ENCODE results near the gene OR4A16.

OR4A16 gene

GRCh38 chr11:55357560-55358184, 14.7 kb downstream of the OR4A16 start:
- H2AFZ ChIP-seq (ENCODE audit: low read depth, low read length, severe bottlenecking), result peak overlapping the region; percentile 24
- H3K4me2 ChIP-seq (ENCODE audit: low read depth, low read length, poor library complexity, severe bottlenecking), result no peak overlapping the region
- no peak overlapping the region for H3K9ac ChIP-seq (ENCODE audit: low read length)
- no peaks in the 10 kb centered on the region for H3K79me2 ChIP-seq (ENCODE audit: insufficient read depth, low read length)
- no peaks in the 10 kb centered on the region for H3K27me3 ChIP-seq (ENCODE audit: low read length)
- no peaks in the 10 kb centered on the region for H3K9me3 ChIP-seq (ENCODE audit: insufficient read depth, low read length)
- no peaks in the 10 kb centered on the region for H4K20me1 ChIP-seq (ENCODE audit: low read depth, low read length)
- TF ChIP-seq CTCF (IDR thresholded peaks at IDR 0.05; ENCODE audit: insufficient read depth, low read length, poor library complexity, severe bottlenecking) (peak; percentile 42), EZH2phosphoT487 (conservative IDR thresholded peaks at IDR 0.05; ENCODE audit: low read length) (no peak)
- H3K4me3 ChIP-seq (ENCODE audit: insufficient read depth, low read length, poor library complexity, severe bottlenecking), result no peak overlapping the region
- no peaks in the 10 kb centered on the region; the same call in 1 of the 2 replicates for H3K9me2 ChIP-seq (replicated peaks; ENCODE audit: insufficient read depth, low read length)
- H3F3A ChIP-seq (ENCODE audit: insufficient read depth), result no peaks in the 10 kb centered on the region
- no peaks in the 10 kb centered on the region for H3K36me3 ChIP-seq (ENCODE audit: low read length)
- no peak overlapping the region for H3K27ac ChIP-seq (ENCODE audit: low read depth, low read length)

- no peak for TF ChIP-seq CTCF (IDR thresholded peaks at IDR 0.05; ENCODE audit: insufficient read depth, low read length, poor library complexity, severe bottlenecking)
- no peak for TF ChIP-seq EZH2phosphoT487 (conservative IDR thresholded peaks at IDR 0.05; ENCODE audit: low read length)
- no peaks in the 10 kb centered on the region for H3K79me2 ChIP-seq (ENCODE audit: insufficient read depth, low read length)
- H3K4me3 ChIP-seq (ENCODE audit: insufficient read depth, low read length, poor library complexity, severe bottlenecking), result no peak within 1 kb of the TSS
- no peaks in the 10 kb centered on the region for H3K9me3 ChIP-seq (ENCODE audit: insufficient read depth, low read length)
- no peaks in the 10 kb centered on the region for H3F3A ChIP-seq (ENCODE audit: insufficient read depth)
- H3K9ac ChIP-seq (ENCODE audit: low read length), result no peak within 1 kb of the TSS
- no peak within 1 kb of the TSS for H2AFZ ChIP-seq (ENCODE audit: low read depth, low read length, severe bottlenecking)
- no peaks in the 10 kb centered on the region for H3K27me3 ChIP-seq (ENCODE audit: low read length)
- H3K36me3 ChIP-seq (ENCODE audit: low read length), result no peaks in the 10 kb centered on the region
- no peaks in the 10 kb centered on the region for H3K9me2 ChIP-seq (replicated peaks; ENCODE audit: insufficient read depth, low read length)
- no peak within 1 kb of the TSS for H3K4me2 ChIP-seq (ENCODE audit: low read depth, low read length, poor library complexity, severe bottlenecking)
- no peaks in the 10 kb centered on the region for H4K20me1 ChIP-seq (ENCODE audit: low read depth, low read length)
- H3K27ac ChIP-seq (ENCODE audit: low read depth, low read length), result no peak within 1 kb of the TSS
These were observed 24.7 kb downstream of the OR4A16 start, which contains the start of gene OR4A15 for GRCh38 chr11:55367674-55368073. Gene OR4A15, plus strand, starts transcription at chr11:55367974. Its CDS starts 0 bp downstream, at chr11:55367974.

All from SU-DHL-6 (cell line).